Trophoblast cell (in vitro differentiated cells and primary cell): ENCODE data around the gene FBXO10. TPM values are rescaled to one million over a fixed set of nuclear protein-coding genes. Genes with fewer than 3 reads are reported as not detected.

Experiments used
- DNase-seq, 2 donors: peaks; one replicate each; pipeline ENCODE4 v3.0.0-alpha.2; 2016
- H2AFZ ChIP-seq: 2 replicates; pipeline ENCODE4 v1.6.1; 2013; ENCODE audit warnings: low read length, moderate library complexity, mild to moderate bottlenecking; ENCODE audit not compliant: insufficient read depth, poor library complexity
- H2AK5ac ChIP-seq: 2 replicates; pipeline ENCODE4 v1.6.1; 2013; ENCODE audit warnings: mild to moderate bottlenecking, low read length
- H2BK120ac ChIP-seq: 2 replicates; pipeline ENCODE4 v1.6.1; 2013; ENCODE audit warnings: low read length, mild to moderate bottlenecking, moderate library complexity; ENCODE audit not compliant: insufficient read depth, poor library complexity
- H2BK12ac ChIP-seq: 2 replicates; pipeline ENCODE4 v1.6.1; 2013; ENCODE audit warnings: mild to moderate bottlenecking, low read length, moderate library complexity
- H2BK5ac ChIP-seq: 2 replicates; pipeline ENCODE4 v1.6.1; 2013; ENCODE audit warnings: low read length, low read depth, moderate library complexity, mild to moderate bottlenecking; ENCODE audit not compliant: poor library complexity
- H3K14ac ChIP-seq: 2 replicates; pipeline ENCODE4 v1.6.1; 2013; ENCODE audit warnings: mild to moderate bottlenecking, low read length
- H3K18ac ChIP-seq: 2 replicates; pipeline ENCODE4 v1.6.1; 2013; ENCODE audit warnings: mild to moderate bottlenecking, low read length
- H3K23ac ChIP-seq: 2 replicates; pipeline ENCODE4 v1.6.1; 2013; ENCODE audit warnings: low read length
- H3K27ac ChIP-seq: 2 replicates; pipeline ENCODE4 v1.5.1; 2013; ENCODE audit warnings: low read depth, mild to moderate bottlenecking, inconsistent platforms, low read length, moderate library complexity
- H3K27me3 ChIP-seq: 2 replicates; pipeline ENCODE4 v1.6.1; 2013; ENCODE audit warnings: inconsistent platforms, mild to moderate bottlenecking, low read length, moderate library complexity; ENCODE audit not compliant: insufficient read depth
- H3K36me3 ChIP-seq, 2 experiments: 1 replicate in 1 of 2; 2 replicates in 1 of 2; pipeline ENCODE4 v1.6.1; 2013; ENCODE audit warnings: low read length in 2 of 2, mild to moderate bottlenecking in 2 of 2, moderate library complexity in 1 of 2; ENCODE audit not compliant: insufficient read depth in 2 of 2, control insufficient read depth in 1 of 2
- H3K4ac ChIP-seq: 2 replicates; pipeline ENCODE4 v1.6.1; 2013; ENCODE audit warnings: low read depth, mild to moderate bottlenecking, low read length, moderate library complexity
- H3K4me1 ChIP-seq, 2 experiments: 1 replicate in 1 of 2; 2 replicates in 1 of 2; pipeline ENCODE4 v1.6.1; 2013; ENCODE audit warnings: low read length in 2 of 2, mild to moderate bottlenecking in 2 of 2, moderate library complexity in 1 of 2; ENCODE audit not compliant: insufficient read depth in 2 of 2, control insufficient read depth in 1 of 2
- H3K4me2 ChIP-seq: 2 replicates; pipeline ENCODE4 v1.6.1; 2013; ENCODE audit warnings: inconsistent platforms, mild to moderate bottlenecking, low read length, moderate library complexity
- H3K4me3 ChIP-seq: 2 replicates; pipeline ENCODE4 v1.5.1; 2013; ENCODE audit warnings: mild to moderate bottlenecking, low read depth, low read length, inconsistent platforms
- H3K79me1 ChIP-seq: one replicate; pipeline ENCODE4 v1.6.1; 2013; ENCODE audit warnings: low read length
- H3K79me2 ChIP-seq: 2 replicates; pipeline ENCODE4 v1.6.1; 2013; ENCODE audit warnings: low read length, mild to moderate bottlenecking; ENCODE audit not compliant: control insufficient read depth, insufficient read depth, poor library complexity
- H3K9ac ChIP-seq: 2 replicates; pipeline ENCODE4 v1.6.1; 2013; ENCODE audit warnings: mild to moderate bottlenecking, low read length
- H3K9me3 ChIP-seq: 2 replicates; pipeline ENCODE4 v1.6.1; 2013; ENCODE audit warnings: low read depth, mild to moderate bottlenecking, control low read depth, inconsistent platforms, low read length; ENCODE audit not compliant: insufficient read depth
- H4K12ac ChIP-seq: 2 replicates; pipeline ENCODE4 v1.6.1; 2013; ENCODE audit warnings: low read depth, mild to moderate bottlenecking, low read length, moderate library complexity
- H4K8ac ChIP-seq: 2 replicates; pipeline ENCODE4 v1.6.1; 2013; ENCODE audit warnings: low read depth, mild to moderate bottlenecking, low read length, moderate library complexity
- H4K91ac ChIP-seq: one replicate; pipeline ENCODE4 v1.6.1; 2013; ENCODE audit warnings: low read depth, mild to moderate bottlenecking, low read length, moderate library complexity
- WGBS: extraction: QIAGEN DNeasy Blood & Tissue Kit; methylation state at CpG from one replicate; pipeline ENCODE4 v1.1.7; 2013; ENCODE audit warnings: missing lambda C conversion rate; ENCODE audit not compliant: insufficient read length, insufficient coverage; ENCODE audit errors: extremely low coverage; 5-methylcytosine and 5-hydroxymethylcytosine counted together
- polyA plus RNA-seq: library from polyadenylated mRNA; stranded (reverse); fragments of 200-250 nt; gene quantifications from 2 replicates; pipeline ENCODE4 v1.2.3, GENCODE V29; 2013

FBXO10 gene
- 8.0 TPM in 2 replicates for polyA plus RNA-seq

GRCh38 chr9:37575921-37576721 is at the start of gene FBXO10:
FBXO10 (minus strand) TSS chr9:37576380; CDS start chr9:37541768, 34,612 bp downstream.
- Histone ChIP-seq H2BK12ac (no peak within 1 kb of the TSS), H3K18ac (peak within 1 kb of the TSS; percentile 89), H3K36me3 (peaks cover 2 to 3% of the 10 kb centered on the region in 2 experiments), H3K23ac (no peak within 1 kb of the TSS), H3K4me3 (peak within 1 kb of the TSS; percentile 72), H4K91ac (peak within 1 kb of the TSS; percentile 75), H4K8ac (peak within 1 kb of the TSS; percentile 88), H2BK120ac (peak within 1 kb of the TSS; percentile 80), H3K27ac (peak within 1 kb of the TSS; percentile 50), H3K4me2 (peak within 1 kb of the TSS; percentile 98), H2AFZ (peak within 1 kb of the TSS; percentile 82), H3K79me2 (peaks cover 5% of the 10 kb centered on the region), H3K4ac (peak within 1 kb of the TSS; percentile 53), H3K9ac (peak within 1 kb of the TSS; percentile 52), H4K12ac (peak within 1 kb of the TSS; percentile 87), H3K27me3 (no peaks in the 10 kb centered on the region), H3K9me3 (no peaks in the 10 kb centered on the region), H2AK5ac (no peak within 1 kb of the TSS), H3K4me1 (peaks cover 10 to 17% of the 10 kb centered on the region in 2 experiments), H2BK5ac (peak within 1 kb of the TSS; percentile 74), H3K14ac (peak within 1 kb of the TSS; percentile 90), H3K79me1 (peaks cover 8% of the 10 kb centered on the region)
- DNase-seq = peak; percentile 59 to 69
- WGBS = no CpG with 5 or more reads among the region's 81 CpGs

- Histone ChIP-seq H3K4me1 (no peaks in the 10 kb centered on the region), H2AFZ (no peak overlapping the region), H4K12ac (no peak overlapping the region), H3K4me3 (no peak overlapping the region), H2BK12ac (no peak overlapping the region), H3K9me3 (no peaks in the 10 kb centered on the region), H2BK5ac (no peak overlapping the region), H3K4ac (no peak overlapping the region), H3K4me2 (no peak overlapping the region), H2AK5ac (no peak overlapping the region), H3K27me3 (no peaks in the 10 kb centered on the region), H3K9ac (no peak overlapping the region), H3K79me1 (no peaks in the 10 kb centered on the region), H3K79me2 (no peaks in the 10 kb centered on the region), H3K23ac (no peak overlapping the region), H2BK120ac (no peak overlapping the region), H3K14ac (no peak overlapping the region), H4K91ac (no peak overlapping the region), H4K8ac (no peak overlapping the region), H3K27ac (no peak overlapping the region), H3K18ac (no peak overlapping the region), H3K36me3 (no peaks in the 10 kb centered on the region)
- no CpG with 5 or more reads among the region's 12 CpGs for WGBS
- DNase-seq = no peak
These were observed 49.6 kb upstream of the FBXO10 start for GRCh38 chr9:37625758-37626147.

GRCh38 chr9:37625036-37625757 is 49.0 kb upstream of the FBXO10 start:
- Histone ChIP-seq H3K79me1 (no peaks in the 10 kb centered on the region), H4K8ac (no peak overlapping the region), H3K4me3 (no peak overlapping the region), H3K23ac (no peak overlapping the region), H2BK5ac (no peak overlapping the region), H2AK5ac (no peak overlapping the region), H3K9me3 (no peaks in the 10 kb centered on the region), H3K36me3 (no peaks in the 10 kb centered on the region), H2BK120ac (no peak overlapping the region), H4K91ac (no peak overlapping the region), H3K4me1 (no peaks in the 10 kb centered on the region), H3K27me3 (no peaks in the 10 kb centered on the region), H3K4ac (no peak overlapping the region), H3K18ac (no peak overlapping the region), H2BK12ac (no peak overlapping the region), H3K79me2 (no peaks in the 10 kb centered on the region), H4K12ac (no peak overlapping the region), H3K9ac (no peak overlapping the region), H3K4me2 (no peak overlapping the region), H3K27ac (no peak overlapping the region), H3K14ac (no peak overlapping the region), H2AFZ (no peak overlapping the region)
- DNase-seq = no peak
- no CpG with 5 or more reads among the region's 5 CpGs for WGBS

GRCh38 chr9:37624073-37624472 is 47.9 kb upstream of the FBXO10 start:
- Histone ChIP-seq H2BK120ac (no peak overlapping the region), H3K79me1 (no peaks in the 10 kb centered on the region), H3K9ac (no peak overlapping the region), H3K23ac (no peak overlapping the region), H2BK12ac (no peak overlapping the region), H3K14ac (no peak overlapping the region), H4K8ac (no peak overlapping the region), H3K27me3 (no peaks in the 10 kb centered on the region), H3K79me2 (no peaks in the 10 kb centered on the region), H3K4me2 (no peak overlapping the region), H2AK5ac (no peak overlapping the region), H4K91ac (no peak overlapping the region), H2AFZ (no peak overlapping the region), H3K4me1 (no peaks in the 10 kb centered on the region), H4K12ac (no peak overlapping the region), H3K9me3 (no peaks in the 10 kb centered on the region), H3K36me3 (no peaks in the 10 kb centered on the region), H3K18ac (no peak overlapping the region), H3K4ac (no peak overlapping the region), H3K27ac (no peak overlapping the region), H2BK5ac (no peak overlapping the region), H3K4me3 (no peak overlapping the region)
- DNase-seq = no peak
- WGBS = no CpG with 5 or more reads among the region's 1 CpG
